Smooth muscle cell of bladder (primary cell): ENCODE data around the gene ZNF117. TPM values are rescaled to one million over a fixed set of nuclear protein-coding genes. Genes with fewer than 3 reads are reported as not detected.

Source experiments
- total RNA-seq: library from RNA; depleted of rRNA; stranded (reverse); fragments of >200 nt; gene quantifications from 2 replicates; pipeline ENCODE4 v1.2.3, GENCODE V29; 2014

ZNF117 gene
- 3.4 and 3.6 TPM in 2 replicates for total RNA-seq

DNA sequence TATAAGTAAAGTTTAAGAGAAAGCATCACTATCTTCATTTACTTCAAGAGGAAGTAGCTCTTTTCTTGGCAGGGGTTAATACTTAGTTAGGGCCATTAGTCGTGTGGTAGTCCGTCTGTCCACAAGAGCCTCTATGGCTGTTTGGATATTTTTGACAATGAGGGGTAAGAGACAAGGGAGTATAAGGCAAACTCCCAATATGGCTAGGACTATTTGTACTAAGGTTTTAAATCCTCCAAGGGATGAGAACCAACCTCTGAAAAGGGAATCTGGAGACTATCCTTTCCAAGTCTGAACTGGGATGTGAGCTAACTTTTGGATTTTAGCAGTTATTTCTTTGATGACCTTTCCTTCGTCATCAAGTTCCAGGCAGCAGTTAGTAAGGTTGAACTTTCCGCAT lies at the start of gene ZNF117:
TSS of gene ZNF117 (minus strand) at position 101 of the 400 bp plus-strand sequence.

GRCh38 chr7:65006094-65006992 lies 15.5 kb upstream of the ZNF117 start, which contains the start of gene ERV3-1:
Gene ERV3-1 (minus strand): TSS chr7:65006687. CDS start chr7:64993026, 13,661 bp downstream.

Other genes with a start within 250 kb of the ZNF117 start
- 3.0 and 3.4 TPM in 2 replicates for gene ZNF138, start 196.6 kb downstream of the ZNF117 start, total RNA-seq
- 1.7 and 2.5 TPM in 2 replicates for gene ZNF273, start 87.8 kb downstream of the ZNF117 start, total RNA-seq
- gene ERV3-1, start 15.7 kb upstream of the ZNF117 start, total RNA-seq: 5.0 and 6.9 TPM in 2 replicates